Lower leg skin (tissue), 3 donors: ENCODE measurements around the gene PRKCE.

Experiments used
- CTCF ChIP-seq, 3 donors: fragments of 450-650 bp; IDR thresholded peaks; one replicate each; pipeline ENCODE4 v1.5.1; 2016; ENCODE audit warnings: antibody characterized with exemption in 3 of 3, mild to moderate bottlenecking in 3 of 3, moderate library complexity in 2 of 3
- POLR2A ChIP-seq, 2 donors: fragments of 450-650 bp; IDR thresholded peaks; one replicate each; pipeline ENCODE4 v1.6.1; 2016 to 2017; ENCODE audit warnings: antibody characterized with exemption in 2 of 2, mild to moderate bottlenecking in 1 of 2, moderate library complexity in 1 of 2

- no peak for TF ChIP-seq CTCF (IDR thresholded peaks at IDR 0.05)
- no peak for TF ChIP-seq POLR2A (IDR thresholded peaks at IDR 0.05)
These were observed 356.8 kb downstream of the PRKCE start for GRCh38 chr2:46008091-46008870.
